ENCODE measurements around the gene UBTF. TPM values are rescaled to one million over a fixed set of nuclear protein-coding genes. Genes with fewer than 3 reads are reported as not detected.

UBTF gene
- total and polyA plus RNA-seq, 2 experiments from 2014 or later, result 51.1 to 70.6 TPM

DNA sequence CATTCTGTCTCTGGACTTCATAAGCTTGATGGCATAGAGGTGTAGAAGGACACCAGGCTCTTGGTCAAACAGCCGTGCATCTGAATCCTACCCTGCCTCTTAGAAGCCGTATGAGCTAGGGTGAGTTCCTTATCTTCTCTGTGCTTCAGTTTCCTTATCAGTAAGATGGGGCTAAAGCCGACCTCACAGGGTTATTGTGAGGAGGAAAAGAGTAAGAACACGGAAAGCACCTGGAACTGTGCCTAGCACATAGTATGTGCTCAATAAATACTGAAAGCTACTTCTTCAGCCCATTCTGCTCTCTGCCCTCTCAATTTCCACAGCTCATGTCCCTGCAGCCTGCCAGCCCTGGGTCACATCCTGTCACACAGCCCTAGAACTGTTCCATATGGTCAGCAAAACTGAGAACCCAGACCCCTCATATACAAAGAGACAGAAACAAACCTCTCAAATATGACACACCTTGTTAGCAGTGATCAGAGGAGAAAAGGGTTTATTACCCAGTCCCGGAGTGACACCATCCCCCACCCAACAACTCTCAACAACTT lies 17.0 kb upstream of the UBTF start:
- TF ChIP-seq, protein P1, sequence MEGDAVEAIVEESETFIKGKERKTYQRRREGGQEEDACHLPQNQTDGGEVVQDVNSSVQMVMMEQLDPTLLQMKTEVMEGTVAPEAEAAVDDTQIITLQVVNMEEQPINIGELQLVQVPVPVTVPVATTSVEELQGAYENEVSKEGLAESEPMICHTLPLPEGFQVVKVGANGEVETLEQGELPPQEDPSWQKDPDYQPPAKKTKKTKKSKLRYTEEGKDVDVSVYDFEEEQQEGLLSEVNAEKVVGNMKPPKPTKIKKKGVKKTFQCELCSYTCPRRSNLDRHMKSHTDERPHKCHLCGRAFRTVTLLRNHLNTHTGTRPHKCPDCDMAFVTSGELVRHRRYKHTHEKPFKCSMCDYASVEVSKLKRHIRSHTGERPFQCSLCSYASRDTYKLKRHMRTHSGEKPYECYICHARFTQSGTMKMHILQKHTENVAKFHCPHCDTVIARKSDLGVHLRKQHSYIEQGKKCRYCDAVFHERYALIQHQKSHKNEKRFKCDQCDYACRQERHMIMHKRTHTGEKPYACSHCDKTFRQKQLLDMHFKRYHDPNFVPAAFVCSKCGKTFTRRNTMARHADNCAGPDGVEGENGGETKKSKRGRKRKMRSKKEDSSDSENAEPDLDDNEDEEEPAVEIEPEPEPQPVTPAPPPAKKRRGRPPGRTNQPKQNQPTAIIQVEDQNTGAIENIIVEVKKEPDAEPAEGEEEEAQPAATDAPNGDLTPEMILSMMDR (IDR thresholded peaks at IDR 0.05; ENCODE audit: low read depth, low read length), result no peak
- Histone ChIP-seq H3K4me3 (no peak overlapping the region), H3K27me3 (no peaks in the 10 kb centered on the region)

DNA sequence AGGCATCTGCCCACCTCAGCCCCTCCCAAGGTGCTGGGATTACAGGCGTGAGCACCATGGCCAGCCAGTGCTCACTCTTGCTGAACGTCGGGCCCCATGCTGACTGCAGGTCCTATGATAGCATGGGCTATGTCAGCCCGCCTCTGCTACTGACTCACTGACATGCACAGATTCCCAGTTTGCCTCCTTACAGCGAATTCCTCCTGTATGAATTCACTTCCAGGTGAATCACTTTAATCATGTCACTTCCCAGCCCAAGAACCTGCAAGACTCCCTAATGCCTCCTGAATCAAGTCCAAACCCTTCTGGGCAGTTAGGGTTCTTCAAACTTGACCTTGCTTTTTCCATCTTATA lies 16.1 kb upstream of the UBTF start:
- no peak overlapping the region for H3K4me3 ChIP-seq
- no peaks in the 10 kb centered on the region for H3K4me1 ChIP-seq (ENCODE audit: low read depth)
- no peak overlapping the region for H3K27ac ChIP-seq
- DNase-seq (ENCODE audit: low read depth in 1 of 2, low spot score in 1 of 2), result no peak
- no peaks in the 10 kb centered on the region for H3K27me3 ChIP-seq
- TF ChIP-seq, protein P1 (IDR thresholded peaks at IDR 0.05; ENCODE audit: low read depth, low read length), result no peak
- H3K36me3 ChIP-seq, result no peaks in the 10 kb centered on the region
- H3K9me3 ChIP-seq (ENCODE audit: low read depth), result no peaks in the 10 kb centered on the region

More for the DNA sequence above, 17.0 kb upstream of the UBTF start:
- no peak for DNase-seq (ENCODE audit: low read depth in 1 of 2, low spot score in 1 of 2)
- no peak overlapping the region for H3K27ac ChIP-seq
- H3K36me3 ChIP-seq, result no peaks in the 10 kb centered on the region
- H3K4me1 ChIP-seq (ENCODE audit: low read depth), result no peaks in the 10 kb centered on the region
- H3K9me3 ChIP-seq (ENCODE audit: low read depth), result no peaks in the 10 kb centered on the region

DNA sequence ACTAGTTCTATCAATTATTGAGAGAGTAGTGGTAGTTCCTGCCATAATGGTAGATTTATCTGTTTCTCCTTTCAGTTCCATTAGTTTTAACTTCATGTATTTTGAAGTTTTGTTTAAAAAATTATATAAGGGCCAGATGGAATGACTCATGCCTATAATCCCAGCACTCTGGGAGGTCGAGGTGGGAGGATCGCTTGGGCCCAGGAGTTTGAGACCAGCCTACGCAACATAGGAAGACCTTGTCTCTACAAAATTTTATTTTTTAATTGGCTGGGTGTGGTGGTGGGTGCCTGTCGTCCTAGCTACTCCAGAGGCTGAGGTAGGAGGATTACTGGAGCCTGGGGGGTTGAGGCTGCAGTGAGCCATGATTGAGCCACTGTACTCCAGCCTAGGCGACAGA lies 14.1 kb upstream of the UBTF start:
- no peak overlapping the region for H3K4me3 ChIP-seq
- H3K4me1 ChIP-seq (ENCODE audit: low read depth), result no peaks in the 10 kb centered on the region
- no peak for DNase-seq (ENCODE audit: low read depth in 1 of 2, low spot score in 1 of 2)
- H3K36me3 ChIP-seq, result no peaks in the 10 kb centered on the region
- H3K27ac ChIP-seq, result no peak overlapping the region
- TF ChIP-seq, protein P1 (IDR thresholded peaks at IDR 0.05; ENCODE audit: low read depth, low read length), result no peak
- H3K9me3 ChIP-seq (ENCODE audit: low read depth), result no peaks in the 10 kb centered on the region
- no peaks in the 10 kb centered on the region for H3K27me3 ChIP-seq

DNA sequence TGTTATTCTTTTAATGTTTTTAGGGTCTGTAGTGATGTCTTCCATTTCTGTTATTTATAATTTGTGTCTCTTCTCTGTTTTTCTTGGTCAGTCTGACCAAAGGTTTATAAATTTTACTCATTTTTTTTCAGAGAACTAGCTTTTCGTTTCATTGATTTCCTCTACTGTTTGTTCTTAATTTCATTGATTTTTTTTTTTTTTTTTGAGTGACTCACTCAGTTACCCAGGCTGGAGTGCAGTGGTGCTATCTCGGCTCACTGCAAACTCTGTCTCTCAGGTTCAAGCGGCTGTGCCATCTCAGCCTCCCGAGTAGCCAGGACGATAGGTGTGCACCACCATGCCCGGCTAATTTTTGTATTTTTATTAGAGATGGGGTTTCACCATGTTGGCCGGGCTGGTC lies 12.6 kb upstream of the UBTF start:
- TF ChIP-seq, protein P1 (IDR thresholded peaks at IDR 0.05; ENCODE audit: low read depth, low read length), result no peak
- Histone ChIP-seq H3K27me3 (no peaks in the 10 kb centered on the region), H3K27ac (no peak overlapping the region), H3K36me3 (no peaks in the 10 kb centered on the region), H3K4me1 (ENCODE audit: low read depth) (no peaks in the 10 kb centered on the region), H3K9me3 (ENCODE audit: low read depth) (no peaks in the 10 kb centered on the region), H3K4me3 (no peak overlapping the region)
- DNase-seq (ENCODE audit: low read depth in 1 of 2, low spot score in 1 of 2), result no peak

DNA sequence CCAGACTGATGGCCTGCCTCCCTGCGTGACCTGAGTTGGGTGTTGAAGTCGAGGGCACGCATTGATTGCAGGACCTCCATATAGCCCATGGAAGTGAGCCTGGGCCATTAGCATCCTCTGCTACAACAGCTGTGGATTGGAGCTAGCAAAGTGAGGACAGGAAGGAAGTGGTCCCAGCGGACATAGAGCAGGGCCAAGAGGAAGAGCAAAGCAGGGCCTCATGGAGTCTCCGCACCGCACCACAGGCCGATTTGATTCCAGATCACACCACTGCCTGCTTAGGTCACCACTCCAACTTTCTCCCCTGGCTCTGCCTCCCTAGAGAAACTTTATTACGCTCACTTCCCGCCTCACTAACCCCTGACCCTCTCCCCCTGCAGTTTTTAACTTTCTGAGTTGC lies 10.7 kb upstream of the UBTF start:
- Histone ChIP-seq H3K4me1 (ENCODE audit: low read depth) (no peaks in the 10 kb centered on the region), H3K27me3 (no peaks in the 10 kb centered on the region), H3K27ac (no peak overlapping the region), H3K36me3 (no peaks in the 10 kb centered on the region), H3K4me3 (no peak overlapping the region), H3K9me3 (ENCODE audit: low read depth) (no peaks in the 10 kb centered on the region)
- DNase-seq (ENCODE audit: low read depth in 1 of 2, low spot score in 1 of 2), result no peak
- TF ChIP-seq, protein P1 (IDR thresholded peaks at IDR 0.05; ENCODE audit: low read depth, low read length), result no peak

DNA sequence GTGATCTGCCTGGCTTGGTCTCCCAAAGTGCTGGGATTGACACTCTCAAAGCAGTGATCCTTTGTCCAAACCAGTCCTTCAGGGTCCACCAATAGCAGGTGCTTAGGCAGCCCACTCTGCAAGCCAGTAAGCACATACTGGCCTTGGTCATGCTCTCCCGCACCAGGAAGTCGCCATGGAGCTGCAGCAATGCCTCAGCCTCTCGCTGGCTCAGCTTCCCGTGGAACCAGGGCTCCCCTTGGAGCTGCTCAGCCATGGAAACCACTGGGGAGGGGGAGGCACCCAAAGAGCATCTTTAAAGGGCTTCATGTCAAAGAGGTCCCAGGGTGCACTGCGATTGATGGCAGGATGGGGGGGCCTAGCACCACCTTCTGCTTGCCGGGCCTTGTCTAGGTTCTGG lies 9.6 kb upstream of the UBTF start:
- Histone ChIP-seq H3K36me3 (no peaks in the 10 kb centered on the region), H3K4me3 (no peak overlapping the region)
- TF ChIP-seq, protein P1 (IDR thresholded peaks at IDR 0.05; ENCODE audit: low read depth, low read length), result no peak

More for the DNA sequence above, 9.6 kb upstream of the UBTF start:
- no peak for DNase-seq (ENCODE audit: low read depth in 1 of 2, low spot score in 1 of 2)
- Histone ChIP-seq H3K4me1 (ENCODE audit: low read depth) (no peaks in the 10 kb centered on the region), H3K9me3 (ENCODE audit: low read depth) (no peaks in the 10 kb centered on the region), H3K27ac (no peak overlapping the region), H3K27me3 (no peaks in the 10 kb centered on the region)
